ENCODE results near the gene NDUFV3.
"Not testable (repeated sequence)": the region's sequence is repeated elsewhere in the genome, so short reads cannot be mapped to it uniquely, and the experiment has no call there.

The NDUFV3 gene

GRCh38 chr21:42900446-42900845 lies 7.3 kb downstream of the NDUFV3 start:
- DNase-seq: no peak

- no peak for DNase-seq
These were observed 10.7 kb downstream of the NDUFV3 start for GRCh38 chr21:42903817-42904216.

DNA sequence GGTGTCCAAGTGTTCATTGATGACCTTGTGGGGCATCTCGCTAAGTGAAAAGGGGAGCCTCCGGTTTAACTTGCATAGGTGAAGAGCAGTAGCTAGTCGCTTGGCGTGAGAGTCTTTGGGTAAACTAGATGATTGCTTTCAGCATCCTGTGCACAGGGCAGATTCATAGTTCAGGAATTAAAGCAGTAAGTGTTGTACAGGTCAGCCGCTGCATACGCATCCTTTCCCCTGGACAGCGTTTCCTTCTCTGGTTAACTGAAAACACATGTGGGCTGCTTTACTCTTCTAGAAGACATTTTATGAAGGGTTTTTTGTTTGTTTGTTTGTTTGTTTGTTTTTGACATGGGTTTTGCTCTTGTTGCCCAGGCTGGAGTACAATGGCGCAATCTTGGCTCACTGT lies 12.1 kb downstream of the NDUFV3 start:
- DNase-seq: no peak

DNA sequence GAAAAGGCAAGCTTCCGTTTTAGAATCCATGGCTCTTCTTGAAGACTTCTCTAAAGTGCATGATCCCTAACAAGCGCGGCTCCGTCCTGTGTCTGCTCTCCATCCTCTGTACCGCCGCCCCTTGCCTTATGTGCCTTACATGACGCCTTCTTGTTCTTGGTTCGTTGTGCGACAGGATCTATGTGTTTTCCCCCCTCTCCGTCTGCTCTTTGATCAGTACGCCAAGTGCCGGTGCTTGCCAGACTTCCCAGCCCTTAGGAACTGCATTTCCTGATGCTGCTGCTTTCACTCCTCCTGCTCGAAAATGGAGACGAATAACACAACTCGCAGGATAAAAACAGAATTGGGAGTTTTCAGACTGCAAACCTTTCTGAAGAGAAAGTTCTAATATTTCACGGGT lies 13.1 kb downstream of the NDUFV3 start:
- no peak for DNase-seq

GRCh38 chr21:42908484-42908883 lies 15.4 kb downstream of the NDUFV3 start:
- DNase-seq: not testable (repeated sequence)

DNA sequence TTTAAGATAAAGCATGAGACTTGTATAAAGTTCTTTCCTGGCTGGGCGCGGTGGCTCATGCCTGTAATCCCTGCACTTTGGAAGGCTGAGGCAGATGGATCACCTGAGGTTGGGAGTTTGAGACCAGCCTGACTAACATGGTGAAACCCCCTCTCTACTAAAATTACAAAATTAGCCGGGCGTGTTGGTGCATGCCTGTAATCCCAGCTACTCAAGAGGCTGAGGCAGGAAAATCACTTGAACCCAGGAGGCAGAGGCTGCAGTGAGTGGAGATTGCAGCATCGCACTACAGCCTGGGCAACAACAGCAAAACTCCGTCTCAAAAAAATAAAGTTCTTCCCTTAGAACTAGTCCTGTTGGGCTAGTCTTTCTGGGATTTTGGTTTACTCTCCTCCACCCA lies 18.8 kb downstream of the NDUFV3 start:
- not testable (repeated sequence) for DNase-seq

DNA sequence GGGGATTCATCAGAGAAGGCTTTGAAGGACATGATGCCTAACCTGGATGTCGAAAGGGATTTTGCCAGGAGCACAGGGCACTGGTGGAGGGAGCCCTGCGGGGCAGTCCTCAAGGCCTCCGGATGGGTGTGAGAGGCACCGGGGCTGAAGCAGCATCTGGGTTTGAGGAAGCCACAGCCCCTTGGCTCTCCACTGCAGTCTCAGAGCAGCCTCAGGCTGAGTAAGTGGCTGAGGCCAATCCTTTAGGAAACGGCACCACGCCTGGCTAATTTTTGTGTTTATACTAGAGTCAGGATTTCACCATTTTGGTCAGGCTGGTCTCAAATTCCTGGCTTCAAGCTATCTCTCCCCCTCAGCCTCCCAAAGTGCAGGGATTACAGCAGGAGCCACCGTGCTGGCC lies 20.4 kb downstream of the NDUFV3 start:
- no peak for DNase-seq

DNA sequence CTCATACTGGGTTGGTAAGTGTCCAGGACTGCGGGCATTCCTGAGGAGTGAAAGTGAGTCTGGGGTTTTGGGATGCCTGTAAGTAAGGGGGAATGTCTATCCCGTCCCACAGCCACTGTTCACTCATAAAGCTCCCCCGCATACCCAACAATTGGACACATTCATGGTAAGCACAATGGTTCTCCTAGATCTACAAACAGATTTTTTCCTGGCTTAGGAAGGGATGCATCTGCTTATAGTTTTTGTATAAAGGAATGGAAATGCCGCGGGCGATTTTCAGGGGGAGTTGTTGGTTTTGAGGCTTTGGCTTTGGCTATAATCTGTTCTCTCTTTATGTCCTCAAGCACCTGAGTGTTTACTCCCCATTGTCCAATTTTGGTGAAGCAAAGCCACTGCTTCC lies 25.2 kb downstream of the NDUFV3 start:
- no peak for DNase-seq

- DNase-seq: no peak
These were observed 28.8 kb downstream of the NDUFV3 start for GRCh38 chr21:42921927-42922326.

- DNase-seq: no peak
These were observed 29.8 kb downstream of the NDUFV3 start for GRCh38 chr21:42922918-42923317.

DNA sequence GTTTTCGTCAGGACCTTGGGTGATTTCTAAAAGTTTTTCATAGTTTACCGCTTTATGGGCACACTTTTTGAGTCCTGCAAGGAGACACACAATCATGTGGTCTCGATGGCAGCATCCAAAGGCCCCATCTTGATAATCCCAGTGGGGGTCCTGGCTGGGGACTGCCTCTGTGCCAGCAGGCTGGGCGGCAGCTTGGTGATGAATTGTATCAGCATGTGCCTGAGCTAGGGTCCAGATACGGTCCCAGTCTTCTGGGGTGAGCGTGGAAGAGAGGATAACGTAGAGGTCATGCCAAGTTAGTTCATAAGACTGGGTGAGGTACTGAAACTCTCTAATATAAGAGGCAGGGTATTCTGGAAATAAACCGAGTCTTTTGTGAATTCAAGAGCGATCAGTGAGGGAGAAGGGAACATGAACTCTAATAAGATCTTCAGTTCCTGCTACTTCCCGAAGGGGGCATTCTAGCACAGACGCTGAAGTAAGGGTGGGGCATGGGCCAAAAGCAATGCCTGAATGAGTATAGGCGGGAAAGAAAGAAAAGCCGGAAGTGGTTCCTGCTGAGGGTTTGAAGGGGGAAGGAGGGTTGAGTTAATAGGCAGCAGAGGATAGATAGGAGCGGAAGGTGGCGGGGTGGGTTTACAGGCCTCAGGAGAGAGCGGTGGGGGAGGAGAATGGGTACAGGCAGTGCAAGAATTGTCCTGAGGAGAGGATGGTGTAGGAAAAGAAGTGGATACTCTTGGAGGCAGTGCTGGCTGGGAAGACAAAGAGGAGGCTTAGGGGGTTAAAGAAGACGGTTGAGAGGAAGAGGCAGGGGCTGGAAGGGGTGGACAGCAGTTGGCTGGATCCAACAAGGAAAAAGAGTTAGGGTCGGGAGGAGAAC lies 30.7 kb downstream of the NDUFV3 start:
- peak; percentile 18 to 37 (median 30) for DNase-seq

GRCh38 chr21:42924433-42924751 lies 31.3 kb downstream of the NDUFV3 start:
- no peak for DNase-seq

DNA sequence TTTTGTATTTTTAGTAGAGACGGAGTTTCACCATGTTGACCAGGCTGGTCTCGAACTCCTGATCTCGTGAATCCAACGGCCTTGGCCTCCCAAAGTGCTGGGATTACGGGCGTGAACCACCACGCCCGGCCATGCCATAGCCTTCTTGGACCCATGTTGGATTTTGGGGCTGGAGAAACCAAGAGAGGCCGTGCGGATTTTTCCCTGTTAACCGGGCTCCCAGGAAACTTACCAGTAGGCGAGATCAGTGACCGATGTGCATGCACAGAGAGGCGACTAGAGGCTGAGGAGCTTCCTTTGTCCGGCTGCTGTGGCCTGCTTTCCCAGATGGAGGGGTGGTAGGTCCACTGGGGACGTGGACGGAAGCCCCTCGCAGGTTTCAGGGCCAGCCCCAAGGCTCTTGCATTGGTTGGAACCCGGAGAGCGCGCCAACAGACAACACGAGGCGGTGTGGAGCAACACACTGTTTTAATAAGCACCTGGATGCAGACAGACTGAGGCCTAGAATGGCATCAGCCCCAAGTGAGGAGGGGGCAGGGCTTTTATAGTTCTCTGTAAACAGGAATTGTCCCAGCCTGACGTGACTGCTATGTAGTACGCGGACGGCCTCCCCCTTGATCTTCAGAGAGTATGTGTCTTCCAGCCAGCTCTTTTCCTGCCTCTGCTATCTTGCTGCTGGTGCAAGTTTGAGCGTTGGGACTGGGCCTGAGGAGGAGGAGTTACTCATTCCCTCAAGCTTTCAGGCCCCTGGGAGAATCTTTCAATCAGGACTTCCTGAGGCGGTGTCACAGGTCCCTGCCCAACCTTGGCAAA lies 32.2 kb downstream of the NDUFV3 start, which contains the start of gene ERVH48-1:
Gene ERVH48-1 (minus strand): TSS at position 517 of the 813 bp plus-strand sequence. CDS start 6,624 bp downstream, outside the sequence.
- no peak for DNase-seq

DNA sequence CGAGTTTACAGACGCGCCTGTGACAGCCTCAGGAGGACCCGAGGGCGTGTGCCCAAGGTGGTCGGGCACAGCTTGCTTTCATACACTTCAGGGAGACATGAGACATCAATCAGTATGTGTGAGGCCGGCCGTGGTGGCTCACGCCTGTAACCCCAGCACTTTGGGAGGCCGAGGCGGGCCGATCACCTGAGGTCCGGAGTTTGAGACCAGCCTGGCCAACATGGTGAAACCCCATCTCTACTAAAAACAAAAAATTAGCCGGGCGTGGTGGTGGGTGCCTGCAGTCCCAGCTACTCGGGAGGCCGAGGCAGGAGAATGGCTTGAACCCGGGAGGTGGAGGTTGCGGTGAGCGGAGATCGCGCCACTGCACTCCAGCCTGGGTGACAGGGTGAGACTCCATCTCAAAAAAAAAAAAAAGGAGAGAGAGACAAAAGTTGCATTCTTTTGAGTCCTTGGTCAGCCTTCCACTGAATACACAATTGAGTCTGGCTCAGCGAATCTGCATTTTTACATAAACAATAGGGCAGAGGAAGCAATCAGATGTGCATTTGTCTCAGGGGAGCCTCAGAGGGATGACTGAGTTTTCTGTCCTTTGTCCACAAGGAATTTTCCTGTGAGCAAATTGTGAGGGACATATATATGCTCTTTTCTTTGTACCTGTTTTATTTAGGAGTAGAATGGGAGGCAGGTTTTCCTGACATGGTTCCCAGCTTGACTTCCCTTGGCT lies 34.5 kb downstream of the NDUFV3 start:
- DNase-seq: not testable (repeated sequence)

DNA sequence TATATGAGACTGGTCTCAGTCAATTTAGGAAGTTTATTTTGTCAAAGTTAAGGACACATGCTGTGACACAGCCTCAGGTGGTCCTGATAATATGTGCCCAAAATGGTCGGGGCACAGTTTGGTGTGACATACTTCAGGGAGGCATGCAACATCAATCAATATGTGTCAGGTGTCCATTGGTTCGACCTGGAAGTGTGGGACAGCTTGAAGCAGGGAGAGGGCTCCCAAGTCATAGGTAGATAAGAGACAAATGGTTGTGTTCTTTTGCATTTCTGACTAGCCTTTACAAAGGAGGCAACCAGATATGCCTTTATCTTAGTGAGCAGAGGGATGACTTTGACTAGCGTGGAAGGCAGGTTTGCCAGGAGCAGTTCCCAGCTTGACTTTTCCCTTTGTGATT lies 36.9 kb downstream of the NDUFV3 start:
- no peak for DNase-seq

DNA sequence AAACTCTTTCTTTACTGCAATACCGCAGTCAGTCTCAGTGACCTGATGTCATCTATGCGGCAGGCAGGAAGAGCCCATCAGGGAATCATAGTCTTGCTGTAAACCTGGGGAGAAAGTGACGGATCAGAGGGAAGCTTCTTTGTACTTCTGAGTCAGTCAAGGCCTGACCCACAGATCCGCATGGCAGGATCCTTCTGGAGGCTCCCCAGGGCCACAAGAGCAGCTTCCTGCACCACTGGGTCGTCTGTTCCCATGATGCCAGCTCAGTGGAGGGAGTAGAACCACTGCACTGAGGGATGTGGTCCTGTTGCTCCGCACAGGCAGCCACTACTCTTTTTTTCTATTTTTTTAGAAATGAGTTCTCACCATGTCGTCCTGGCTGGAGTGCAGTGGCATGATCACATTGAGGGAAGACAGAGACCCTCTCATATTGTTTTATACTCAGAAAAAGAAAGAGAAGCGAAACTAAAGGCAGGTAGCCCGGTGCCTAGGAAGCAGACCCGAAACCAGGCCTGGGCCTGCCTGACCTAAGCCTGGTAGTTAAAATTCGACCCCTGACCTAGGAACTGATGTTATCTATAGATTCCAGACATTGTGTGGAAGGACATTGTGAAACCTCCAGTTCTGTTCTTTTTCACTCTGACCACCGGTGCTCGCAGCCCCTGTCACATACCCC lies 38.6 kb downstream of the NDUFV3 start:
- DNase-seq: no peak

DNA sequence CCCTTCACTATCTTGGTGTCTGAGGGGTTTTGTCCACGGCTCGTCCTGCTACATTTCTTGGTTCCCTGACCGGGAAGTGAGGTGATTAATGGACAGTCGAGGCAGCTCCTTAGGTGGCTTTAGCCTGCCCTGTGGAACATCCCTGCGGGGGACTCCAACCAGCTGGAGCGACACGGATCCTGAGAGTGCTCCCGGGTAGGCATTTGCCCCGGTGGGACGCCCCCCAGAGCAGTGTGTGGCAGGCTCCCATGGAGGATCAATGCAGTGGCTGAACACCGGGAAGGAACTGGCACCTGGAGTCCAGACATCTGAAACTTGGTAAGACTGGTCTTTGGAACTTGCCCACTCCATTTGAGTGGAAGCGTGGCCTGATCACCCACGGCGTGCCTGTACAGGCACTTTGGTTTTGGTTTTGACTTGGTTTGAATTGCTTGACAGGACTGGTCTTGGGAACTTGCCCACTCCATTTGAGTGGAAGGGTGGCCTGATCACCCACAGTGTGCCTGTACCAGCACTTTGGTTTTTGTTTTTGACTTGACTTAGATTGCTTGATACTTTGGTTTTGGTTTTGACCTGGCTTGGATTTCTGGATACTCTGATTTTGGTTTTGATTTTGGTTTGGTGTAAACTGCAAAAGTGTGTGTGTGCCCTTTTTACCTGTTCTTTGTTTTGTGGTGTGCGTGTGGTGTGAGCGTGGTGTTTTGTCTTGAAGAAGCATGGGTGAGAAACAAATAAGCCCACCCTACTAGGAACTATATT lies 39.4 kb downstream of the NDUFV3 start:
- DNase-seq: not testable (repeated sequence)

- DNase-seq: not testable (repeated sequence)
These were observed 40.2 kb downstream of the NDUFV3 start for GRCh38 chr21:42933137-42933970.

DNA sequence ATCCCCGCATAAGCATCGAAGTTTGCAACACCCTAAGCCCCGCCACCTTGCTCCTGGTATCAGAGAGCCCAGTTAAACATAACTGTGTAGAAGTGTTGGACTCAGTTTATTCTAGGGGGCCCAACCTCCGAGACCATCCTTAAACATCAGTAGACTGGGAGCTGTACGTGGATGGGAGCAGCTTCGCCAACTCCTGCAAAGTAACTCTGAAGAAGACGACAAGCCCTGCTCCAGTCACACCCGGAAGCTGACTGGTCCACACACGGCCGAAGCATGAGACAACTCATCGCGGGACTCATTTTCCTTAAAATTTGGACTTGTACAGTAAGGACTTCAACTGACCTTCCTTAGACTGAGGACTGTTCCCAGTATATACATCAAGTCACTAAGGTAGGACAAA lies 40.9 kb downstream of the NDUFV3 start:
- DNase-seq: not testable (repeated sequence)

DNA sequence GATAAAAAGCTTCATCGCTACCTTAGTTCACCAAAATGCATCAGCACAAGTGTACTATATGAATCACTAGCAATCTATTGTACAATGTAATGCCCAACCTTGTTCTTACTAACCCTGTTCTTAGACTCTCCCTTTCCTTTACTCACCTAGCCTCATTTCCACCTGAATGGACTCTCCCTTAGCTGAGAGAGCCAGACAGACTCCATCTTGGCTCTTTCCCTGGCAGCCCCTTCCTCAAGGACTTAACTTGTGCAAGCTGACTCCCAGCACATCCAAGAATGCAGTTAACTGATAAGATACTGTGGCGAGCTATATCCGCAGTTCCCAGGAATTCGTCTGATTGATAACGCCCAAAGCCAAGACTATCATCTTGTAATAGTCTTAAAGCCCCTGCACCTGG lies 43.3 kb downstream of the NDUFV3 start:
- DNase-seq: not testable (repeated sequence)

Measured in activated CD4-positive, CD25-positive, alpha-beta regulatory T cell (primary cell).